A673 (cell line): ENCODE results near the gene PRSS38.

Experiments
- CTCF ChIP-seq: fragments of 300-800, 200-600 bp; sonication (generic); conservative IDR thresholded peaks from 2 replicates; pipeline ENCODE4 v1.5.1; 2017; ENCODE audit warnings: low read depth, mild to moderate bottlenecking, antibody characterized with exemption, low read length, moderate library complexity, mixed read lengths
- EZH2 ChIP-seq: fragments of 200-600 bp; sonication (generic); IDR thresholded peaks from 2 replicates; pipeline ENCODE4 v1.6.1; 2017; ENCODE audit warnings: borderline replicate concordance, low read depth, mild to moderate bottlenecking, mixed read lengths, antibody characterized with exemption, low read length; ENCODE audit not compliant: poor library complexity, severe bottlenecking

- TF ChIP-seq CTCF = no peak
- no peak for TF ChIP-seq EZH2
Measured at GRCh38 chr1:227790034-227790400, 25.5 kb upstream of the PRSS38 start.
